Neural cell (in vitro differentiated cells): ENCODE measurements around the gene C11orf21. TPM values are rescaled to one million over a fixed set of nuclear protein-coding genes. Genes with fewer than 3 reads are reported as not detected.
"Not testable (repeated sequence)": the region's sequence is repeated elsewhere in the genome, so short reads cannot be mapped to it uniquely, and the experiment has no call there.

Experiments
- H2AFZ ChIP-seq: fragments of 200-600, 300-800 bp; sonication (generic), shearing (Covaris generic); 2 replicates; pipeline ENCODE4 v1.6.0; 2014; ENCODE audit warnings: low read depth, mild to moderate bottlenecking, antibody characterized with exemption, low read length, moderate library complexity
- H3F3A ChIP-seq: fragments of 200-600 bp; shearing (Covaris generic); 2 replicates; pipeline ENCODE4 v1.6.1; 2016; ENCODE audit warnings: mild to moderate bottlenecking, moderate library complexity, mixed read lengths, antibody characterized with exemption, low read length; ENCODE audit not compliant: insufficient read depth, poor library complexity, severe bottlenecking
- H3K27ac ChIP-seq: fragments of 200-600, 300-800 bp; sonication (generic), shearing (Covaris generic); 2 replicates; pipeline ENCODE4 v1.5.1; 2014; ENCODE audit warnings: mild to moderate bottlenecking, low read length, moderate library complexity
- H3K27me3 ChIP-seq: fragments of 300-800, 200-600 bp; sonication (generic), shearing (Covaris generic); 2 replicates; pipeline ENCODE4 v1.6.0; 2014; ENCODE audit warnings: mild to moderate bottlenecking, low read depth, low read length, moderate library complexity; ENCODE audit not compliant: insufficient read depth
- H3K36me3 ChIP-seq: fragments of 300-800, 200-600 bp; sonication (generic), shearing (Covaris generic); 2 replicates; pipeline ENCODE4 v1.5.1; 2014; ENCODE audit warnings: mild to moderate bottlenecking, antibody characterized with exemption, low read length, moderate library complexity; ENCODE audit not compliant: insufficient read depth
- H3K4me2 ChIP-seq: fragments of 300-800, 200-600 bp; sonication (generic), shearing (Covaris generic); 2 replicates; pipeline ENCODE4 v1.6.0; 2014; ENCODE audit warnings: mild to moderate bottlenecking, low read length
- H3K4me3 ChIP-seq: fragments of 300-800, 200-600 bp; sonication (generic), shearing (Covaris generic); 2 replicates; pipeline ENCODE4 v1.5.1; 2014; ENCODE audit warnings: mild to moderate bottlenecking, low read length, moderate library complexity
- H3K79me2 ChIP-seq: fragments of 200-600 bp; shearing (Covaris generic); replicated peaks from 2 replicates; pipeline ENCODE4 v1.6.0; 2014; ENCODE audit warnings: mild to moderate bottlenecking, low read length, moderate library complexity; ENCODE audit not compliant: insufficient read depth
- H3K9ac ChIP-seq: fragments of 300-800, 200-600 bp; sonication (generic), shearing (Covaris generic); 2 replicates; pipeline ENCODE4 v1.6.1; 2016; ENCODE audit warnings: mild to moderate bottlenecking, low read length, mixed read lengths
- H3K9me2 ChIP-seq: fragments of 200-600 bp; shearing (Covaris generic); 2 replicates; pipeline ENCODE4 v1.6.1; 2016; ENCODE audit warnings: mild to moderate bottlenecking, low read length, mixed read lengths; ENCODE audit not compliant: insufficient read depth
- H3K9me3 ChIP-seq: fragments of 200-600, 300-800 bp; sonication (generic), shearing (Covaris generic); 2 replicates; pipeline ENCODE4 v1.6.1; 2016; ENCODE audit warnings: mild to moderate bottlenecking, mixed run types, low read length, moderate library complexity, mixed read lengths
- H4K20me1 ChIP-seq: fragments of 200-600 bp; shearing (Covaris generic); 2 replicates; pipeline ENCODE4 v1.6.1; 2016; ENCODE audit warnings: mild to moderate bottlenecking, mixed run types; ENCODE audit not compliant: insufficient read depth
- EP300 ChIP-seq: fragments of 450-650 bp; conservative IDR thresholded peaks from 2 replicates; pipeline ENCODE4 v1.6.1; 2014; ENCODE audit warnings: antibody characterized with exemption, mild to moderate bottlenecking, moderate library complexity; ENCODE audit not compliant: poor library complexity, severe bottlenecking
- EZH2 ChIP-seq: fragments of 200-600, 300-800 bp; shearing (Covaris generic), sonication (generic); IDR thresholded peaks from 2 replicates; pipeline ENCODE4 v1.6.1; 2014; ENCODE audit warnings: antibody characterized with exemption, low read length, borderline replicate concordance, mild to moderate bottlenecking; ENCODE audit not compliant: insufficient read depth, poor library complexity, severe bottlenecking
- MXI1 ChIP-seq: fragments of 450-650 bp; conservative IDR thresholded peaks from 2 replicates; pipeline ENCODE4 v1.6.1; 2014; ENCODE audit warnings: antibody characterized with exemption, mild to moderate bottlenecking; ENCODE audit not compliant: poor library complexity, severe bottlenecking
- POLR2AphosphoS5 ChIP-seq: IDR thresholded peaks from 2 replicates; pipeline ENCODE4 v1.6.1; 2012
- RAD21 ChIP-seq: fragments of 450-650 bp; conservative IDR thresholded peaks from 2 replicates; pipeline ENCODE4 v1.6.1; 2014; ENCODE audit warnings: antibody characterized with exemption, mild to moderate bottlenecking, moderate library complexity
- SMC3 ChIP-seq: fragments of 450-650 bp; conservative IDR thresholded peaks from 2 replicates; pipeline ENCODE4 v1.6.1; 2014; ENCODE audit warnings: antibody characterized with exemption, mild to moderate bottlenecking, moderate library complexity; ENCODE audit not compliant: poor library complexity
- TAF1 ChIP-seq: IDR thresholded peaks from 2 replicates; pipeline ENCODE4 v1.6.1; 2012; ENCODE audit warnings: low read depth
- polyA plus RNA-seq: library from polyadenylated mRNA; depleted of rRNA; stranded (reverse); fragments of >200 nt; gene quantifications from 2 replicates; pipeline ENCODE4 v1.2.3, GENCODE V29; 2014
- TF ChIP-seq, protein P1 (sequence below): IDR thresholded peaks from 2 replicates; pipeline ENCODE4 v1.6.1; 2012; ENCODE audit warnings: borderline replicate concordance
- TF ChIP-seq, protein P2 (sequence below): fragments of 450-650 bp; IDR thresholded peaks from 2 replicates; pipeline ENCODE4 v1.5.1; 2014; ENCODE audit warnings: antibody characterized with exemption, mild to moderate bottlenecking, moderate library complexity; ENCODE audit not compliant: poor library complexity, severe bottlenecking

The C11orf21 gene
- polyA plus RNA-seq, 1 donor from 2014 or later, result not detected

DNA sequence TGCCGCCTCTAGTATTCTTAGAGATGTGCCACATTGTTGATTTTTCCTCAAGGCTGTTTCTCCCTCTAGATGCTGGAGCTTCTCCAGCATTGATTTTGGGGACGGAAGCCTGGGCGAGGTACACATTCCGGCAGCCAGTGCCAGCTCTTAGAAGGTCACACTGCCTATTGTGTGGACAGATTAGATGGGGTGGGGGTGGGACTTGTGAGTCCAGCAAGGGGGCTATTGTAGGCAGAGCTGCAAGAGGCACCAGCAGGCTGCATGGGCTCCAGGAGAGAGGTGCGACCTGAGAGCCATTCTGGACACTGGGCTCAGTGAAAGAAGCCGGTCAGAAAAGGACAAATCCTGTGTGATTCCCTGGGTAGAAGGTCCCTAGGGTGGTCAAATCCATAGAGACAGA lies 12.4 kb downstream of the C11orf21 start:
- Histone ChIP-seq H3K9ac (no peak overlapping the region), H3K27me3 (no peaks in the 10 kb centered on the region), H2AFZ (no peak overlapping the region)

DNA sequence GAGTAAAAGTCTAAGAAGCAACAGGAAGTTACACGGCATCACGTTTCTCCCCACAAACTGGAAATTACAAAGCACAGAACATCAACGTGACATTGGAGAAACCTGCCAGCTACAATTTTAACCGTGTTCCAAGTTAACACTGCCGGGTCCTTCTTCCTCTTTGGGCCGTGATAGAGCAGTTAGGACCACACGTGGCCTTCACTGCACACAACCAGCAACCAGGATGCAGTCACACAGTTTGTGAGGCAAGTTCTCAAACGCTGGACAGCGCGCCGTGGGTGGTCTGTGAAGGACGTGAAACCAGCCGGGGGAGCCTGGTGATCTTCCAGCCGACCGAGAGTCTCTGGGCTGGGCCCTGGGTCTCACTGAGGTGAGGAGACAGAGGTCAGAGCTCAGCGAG lies 14.6 kb downstream of the C11orf21 start:
- H3K9ac ChIP-seq, result no peak overlapping the region
- H2AFZ ChIP-seq, result no peak overlapping the region
- no peaks in the 10 kb centered on the region for H3K9me3 ChIP-seq
- no peak overlapping the region for H3K4me3 ChIP-seq
- H3F3A ChIP-seq, result no peaks in the 10 kb centered on the region
- no peaks in the 10 kb centered on the region for H3K79me2 ChIP-seq
- TF ChIP-seq RAD21 (no peak), POLR2AphosphoS5 (no peak), SMC3 (no peak), EZH2 (no peak), MXI1 (no peak), TAF1 (no peak), EP300 (no peak)
- TF ChIP-seq, protein P1, sequence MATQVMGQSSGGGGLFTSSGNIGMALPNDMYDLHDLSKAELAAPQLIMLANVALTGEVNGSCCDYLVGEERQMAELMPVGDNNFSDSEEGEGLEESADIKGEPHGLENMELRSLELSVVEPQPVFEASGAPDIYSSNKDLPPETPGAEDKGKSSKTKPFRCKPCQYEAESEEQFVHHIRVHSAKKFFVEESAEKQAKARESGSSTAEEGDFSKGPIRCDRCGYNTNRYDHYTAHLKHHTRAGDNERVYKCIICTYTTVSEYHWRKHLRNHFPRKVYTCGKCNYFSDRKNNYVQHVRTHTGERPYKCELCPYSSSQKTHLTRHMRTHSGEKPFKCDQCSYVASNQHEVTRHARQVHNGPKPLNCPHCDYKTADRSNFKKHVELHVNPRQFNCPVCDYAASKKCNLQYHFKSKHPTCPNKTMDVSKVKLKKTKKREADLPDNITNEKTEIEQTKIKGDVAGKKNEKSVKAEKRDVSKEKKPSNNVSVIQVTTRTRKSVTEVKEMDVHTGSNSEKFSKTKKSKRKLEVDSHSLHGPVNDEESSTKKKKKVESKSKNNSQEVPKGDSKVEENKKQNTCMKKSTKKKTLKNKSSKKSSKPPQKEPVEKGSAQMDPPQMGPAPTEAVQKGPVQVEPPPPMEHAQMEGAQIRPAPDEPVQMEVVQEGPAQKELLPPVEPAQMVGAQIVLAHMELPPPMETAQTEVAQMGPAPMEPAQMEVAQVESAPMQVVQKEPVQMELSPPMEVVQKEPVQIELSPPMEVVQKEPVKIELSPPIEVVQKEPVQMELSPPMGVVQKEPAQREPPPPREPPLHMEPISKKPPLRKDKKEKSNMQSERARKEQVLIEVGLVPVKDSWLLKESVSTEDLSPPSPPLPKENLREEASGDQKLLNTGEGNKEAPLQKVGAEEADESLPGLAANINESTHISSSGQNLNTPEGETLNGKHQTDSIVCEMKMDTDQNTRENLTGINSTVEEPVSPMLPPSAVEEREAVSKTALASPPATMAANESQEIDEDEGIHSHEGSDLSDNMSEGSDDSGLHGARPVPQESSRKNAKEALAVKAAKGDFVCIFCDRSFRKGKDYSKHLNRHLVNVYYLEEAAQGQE, result no peak
- TF ChIP-seq, protein P2, sequence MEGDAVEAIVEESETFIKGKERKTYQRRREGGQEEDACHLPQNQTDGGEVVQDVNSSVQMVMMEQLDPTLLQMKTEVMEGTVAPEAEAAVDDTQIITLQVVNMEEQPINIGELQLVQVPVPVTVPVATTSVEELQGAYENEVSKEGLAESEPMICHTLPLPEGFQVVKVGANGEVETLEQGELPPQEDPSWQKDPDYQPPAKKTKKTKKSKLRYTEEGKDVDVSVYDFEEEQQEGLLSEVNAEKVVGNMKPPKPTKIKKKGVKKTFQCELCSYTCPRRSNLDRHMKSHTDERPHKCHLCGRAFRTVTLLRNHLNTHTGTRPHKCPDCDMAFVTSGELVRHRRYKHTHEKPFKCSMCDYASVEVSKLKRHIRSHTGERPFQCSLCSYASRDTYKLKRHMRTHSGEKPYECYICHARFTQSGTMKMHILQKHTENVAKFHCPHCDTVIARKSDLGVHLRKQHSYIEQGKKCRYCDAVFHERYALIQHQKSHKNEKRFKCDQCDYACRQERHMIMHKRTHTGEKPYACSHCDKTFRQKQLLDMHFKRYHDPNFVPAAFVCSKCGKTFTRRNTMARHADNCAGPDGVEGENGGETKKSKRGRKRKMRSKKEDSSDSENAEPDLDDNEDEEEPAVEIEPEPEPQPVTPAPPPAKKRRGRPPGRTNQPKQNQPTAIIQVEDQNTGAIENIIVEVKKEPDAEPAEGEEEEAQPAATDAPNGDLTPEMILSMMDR, result no peak
- H4K20me1 ChIP-seq, result no peaks in the 10 kb centered on the region
- no peaks in the 10 kb centered on the region for H3K36me3 ChIP-seq
- no peaks in the 10 kb centered on the region for H3K9me2 ChIP-seq
- no peaks in the 10 kb centered on the region for H3K27me3 ChIP-seq
- no peak overlapping the region for H3K27ac ChIP-seq
- H3K4me2 ChIP-seq, result no peak overlapping the region

More for the DNA sequence above, 12.4 kb downstream of the C11orf21 start:
- Histone ChIP-seq H3K79me2 (no peaks in the 10 kb centered on the region), H3K9me2 (no peaks in the 10 kb centered on the region), H3K9me3 (no peaks in the 10 kb centered on the region), H3K4me2 (no peak overlapping the region), H3K27ac (no peak overlapping the region), H4K20me1 (no peaks in the 10 kb centered on the region), H3F3A (no peaks in the 10 kb centered on the region), H3K36me3 (no peaks in the 10 kb centered on the region), H3K4me3 (no peak overlapping the region)
- TF ChIP-seq, protein P1, result no peak

DNA sequence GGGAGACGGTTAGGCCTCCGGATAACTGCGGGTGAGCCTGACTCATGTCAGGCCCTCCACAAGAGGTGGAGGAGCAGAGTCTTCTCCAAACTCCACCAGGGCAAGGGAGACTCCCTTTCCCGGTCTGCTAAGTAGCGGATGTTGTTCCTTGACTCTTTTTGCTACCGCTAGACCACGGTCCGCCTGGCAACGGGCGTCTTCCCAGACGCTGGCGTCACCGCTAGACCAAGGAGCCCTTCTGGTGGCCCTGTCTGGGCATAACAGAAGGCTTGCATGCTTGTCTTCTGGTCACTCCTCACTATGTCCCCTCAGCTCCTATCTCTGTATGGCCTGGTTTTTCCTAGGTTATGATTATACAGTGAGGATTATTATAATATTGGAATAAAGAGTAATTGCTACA lies 15.4 kb downstream of the C11orf21 start:
- H3K27me3 ChIP-seq, H2AFZ ChIP-seq, H3K27ac ChIP-seq, H3K4me3 ChIP-seq, H3K9me2 ChIP-seq, H3K9ac ChIP-seq, H3F3A ChIP-seq, H3K79me2 ChIP-seq, H3K4me2 ChIP-seq, H4K20me1 ChIP-seq, H3K9me3 ChIP-seq, H3K36me3 ChIP-seq: not testable (repeated sequence)
